HG03460 (cell line): ENCODE measurements around the gene RASD2.

Experiments
- ATAC-seq: cut with Tn5 transposase; IDR thresholded peaks from one replicate; pipeline ENCODE4 v1.9.1; 2021; ENCODE audit not compliant: unreplicated experiment

RASD2 gene

GRCh38 chr22:35601013-35601580, 60.5 kb downstream of the RASD2 start:
- no peak for ATAC-seq

GRCh38 chr22:35601743-35602615, 61.3 kb downstream of the RASD2 start:
- ATAC-seq = no peak
